CD4-positive, CD25-positive, alpha-beta regulatory T cell (primary cell): Measurements from ENCODE around the gene PRELP. TPM values are rescaled to one million over a fixed set of nuclear protein-coding genes. Genes with fewer than 3 reads are reported as not detected.

Experiments
- ATAC-seq, 2 donors: fragments of 150-1000 bp; cut with Tn5 transposase; one replicate each; pipeline ENCODE4 v1.10.0; 2021; ENCODE audit warnings: low read depth in 2 of 2, moderate number of reproducible peaks in 2 of 2, moderate library complexity in 1 of 2
- DNase-seq, 3 donors: peaks; one replicate each; pipeline versions ENCODE4 v3.0.0 to v3.0.0-alpha.2; 2012 to 2022; ENCODE audit warnings: mixed read lengths in 1 of 3
- H3K27ac ChIP-seq: one replicate; pipeline ENCODE4 v1.7.0; 2013; ENCODE audit warnings: mild to moderate bottlenecking, low read length; ENCODE audit not compliant: insufficient read depth, poor library complexity, severe bottlenecking
- H3K27me3 ChIP-seq: one replicate; pipeline ENCODE4 v1.7.0; 2013; ENCODE audit warnings: low read length; ENCODE audit not compliant: control insufficient read depth, insufficient read depth
- H3K36me3 ChIP-seq: one replicate; pipeline ENCODE4 v1.7.0; 2013; ENCODE audit warnings: mild to moderate bottlenecking, low read length, moderate library complexity; ENCODE audit not compliant: control insufficient read depth, insufficient read depth
- H3K4me1 ChIP-seq: 2 replicates; pipeline ENCODE4 v1.7.0; 2013; ENCODE audit warnings: mild to moderate bottlenecking, low read length; ENCODE audit not compliant: insufficient read depth, control insufficient read depth, poor library complexity, severe bottlenecking
- H3K4me3 ChIP-seq: one replicate; pipeline ENCODE4 v1.7.0; 2013; ENCODE audit warnings: low read depth, mild to moderate bottlenecking, low read length, moderate library complexity
- H3K9me3 ChIP-seq, 2 experiments: 1 replicate in 1 of 2; 2 replicates in 1 of 2; pipeline ENCODE4 v1.7.0; 2013; ENCODE audit warnings: low read length in 2 of 2, mild to moderate bottlenecking in 1 of 2, moderate library complexity in 1 of 2; ENCODE audit not compliant: control insufficient read depth in 2 of 2
- H3K27ac Mint-ChIP-seq, 3 donors: one replicate each; pipeline ENCODE4 v1.8.0; 2020 to 2022; ENCODE audit warnings: mild to moderate bottlenecking in 3 of 3, mixed read lengths in 3 of 3, moderate library complexity in 2 of 3
- H3K27me3 Mint-ChIP-seq: one replicate; pipeline ENCODE4 v1.8.0; 2022; ENCODE audit warnings: mild to moderate bottlenecking, mixed read lengths
- H3K36me3 Mint-ChIP-seq: one replicate; pipeline ENCODE4 v1.8.0; 2020; ENCODE audit warnings: mixed read lengths
- H3K4me1 Mint-ChIP-seq, 4 donors: one replicate each; pipeline ENCODE4 v1.8.0; 2020 to 2022; ENCODE audit warnings: mixed read lengths in 4 of 4, mild to moderate bottlenecking in 1 of 4
- H3K4me3 Mint-ChIP-seq, 4 donors: one replicate each; pipeline ENCODE4 v1.8.0; 2020 to 2022; ENCODE audit warnings: mild to moderate bottlenecking in 4 of 4, mixed read lengths in 4 of 4, moderate library complexity in 3 of 4
- H3K9me3 Mint-ChIP-seq, 7 donors: one replicate each; pipeline ENCODE4 v1.8.0; 2020 to 2022; ENCODE audit warnings: mixed read lengths in 7 of 7, mild to moderate bottlenecking in 3 of 7, moderate library complexity in 2 of 7
- polyA plus RNA-seq, 4 donors: library from polyadenylated mRNA; unstranded; fragments of 300-500 nt; fragmentation: Illumina TruSeq; gene quantifications; one replicate each; pipeline ENCODE4 v1.2.3, GENCODE V29; 2021
- total RNA-seq: library from RNA; stranded (reverse); gene quantifications from one replicate; pipeline ENCODE4 v1.2.3, GENCODE V29; 2022

PRELP gene
- total and polyA plus RNA-seq, 5 donors from 2014 or later: not detected

DNA sequence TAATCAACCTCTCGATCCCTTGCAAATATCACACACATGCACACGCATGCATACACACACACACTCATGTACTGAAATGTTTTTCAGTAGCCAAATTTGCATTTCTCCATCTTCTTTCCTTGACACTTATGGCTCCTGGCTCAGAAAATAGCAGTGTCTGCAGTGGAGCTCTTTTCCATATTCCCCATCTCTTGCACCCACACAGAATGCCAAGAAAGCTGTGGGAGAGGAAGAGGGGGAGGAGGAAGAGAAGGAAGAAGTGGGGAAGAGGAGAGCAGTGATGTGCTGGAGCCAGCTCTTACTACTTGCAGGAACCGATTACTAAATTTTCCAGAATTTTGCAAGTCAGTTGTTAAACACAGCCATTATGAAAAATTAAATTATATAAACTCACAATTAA, 28.2 kb downstream of the PRELP start:
- H3K27me3 ChIP-seq: no peaks in the 10 kb centered on the region
- no peaks in the 10 kb centered on the region for H3K4me1 ChIP-seq
- H3K4me3 ChIP-seq: no peak overlapping the region
- H3K9me3 Mint-ChIP-seq: no peaks in the 10 kb centered on the region
- H3K27ac ChIP-seq: no peak overlapping the region
- H3K27me3 Mint-ChIP-seq: peaks cover 10% of the 10 kb centered on the region
- peaks cover 0 to 4% (median 1%) of the 10 kb centered on the region in 4 donors for H3K4me1 Mint-ChIP-seq
- DNase-seq: no peak
- ATAC-seq: no peak
- no peak overlapping the region for H3K27ac Mint-ChIP-seq
- no peak overlapping the region for H3K4me3 Mint-ChIP-seq
- H3K36me3 Mint-ChIP-seq: no peaks in the 10 kb centered on the region
- H3K36me3 ChIP-seq: no peaks in the 10 kb centered on the region
- no peaks in the 10 kb centered on the region for H3K9me3 ChIP-seq

DNA sequence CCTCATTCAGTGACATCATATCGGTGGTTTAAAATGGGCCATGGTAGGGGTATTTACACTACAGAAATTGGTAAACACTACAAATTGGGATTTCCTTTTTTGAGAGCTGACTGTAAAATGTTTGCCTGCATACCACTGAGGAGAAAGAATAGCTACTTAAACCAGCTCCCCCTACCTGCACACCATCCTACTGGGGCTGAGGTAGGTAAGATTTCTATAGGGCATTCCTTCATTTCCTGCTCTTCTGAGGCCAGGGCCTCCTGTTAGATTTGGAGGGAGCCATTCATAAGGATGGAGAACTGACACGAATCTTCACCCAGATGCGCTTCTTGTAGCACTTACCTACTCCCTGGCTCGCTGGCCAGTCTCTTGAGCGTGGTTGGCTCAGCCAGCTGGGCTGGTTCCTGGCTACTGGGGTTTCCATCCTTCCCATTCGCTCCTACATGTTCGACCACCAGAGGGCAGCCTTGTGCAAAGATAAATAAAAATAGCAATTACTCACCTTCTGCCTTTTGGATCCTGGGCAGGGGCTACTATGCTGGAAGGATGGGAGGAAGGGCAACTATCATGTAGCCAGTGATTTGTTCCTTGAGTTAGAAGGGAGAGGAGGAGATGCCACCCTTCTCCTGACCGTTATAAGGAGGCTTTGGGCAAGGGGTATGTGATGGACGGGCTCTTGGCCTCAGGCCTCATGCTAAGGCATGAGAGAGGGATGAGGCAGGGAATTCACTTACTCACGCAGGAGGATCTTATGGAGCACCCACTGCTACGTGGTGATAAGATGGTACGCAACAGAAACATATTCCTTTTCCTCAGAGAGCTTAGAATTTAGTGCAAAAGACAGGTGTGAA, 29.0 kb downstream of the PRELP start:
- no peaks in the 10 kb centered on the region for H3K9me3 ChIP-seq
- DNase-seq: peak; percentile 54 to 74 (median 70)
- ATAC-seq: peak; percentile 61 to 62
- Mint-ChIP-seq H3K9me3 (no peaks in the 10 kb centered on the region), H3K27me3 (peaks cover 10% of the 10 kb centered on the region), H3K27ac (peak overlapping the region in 1 of 3 donors; percentile 5), H3K4me1 (peaks cover 0 to 4% (median 1%) of the 10 kb centered on the region in 4 donors), H3K4me3 (no peak overlapping the region), H3K36me3 (no peaks in the 10 kb centered on the region)
- no peaks in the 10 kb centered on the region for H3K27me3 ChIP-seq
- no peak overlapping the region for H3K4me3 ChIP-seq
- H3K36me3 ChIP-seq: no peaks in the 10 kb centered on the region
- no peaks in the 10 kb centered on the region for H3K4me1 ChIP-seq
- no peak overlapping the region for H3K27ac ChIP-seq

DNA sequence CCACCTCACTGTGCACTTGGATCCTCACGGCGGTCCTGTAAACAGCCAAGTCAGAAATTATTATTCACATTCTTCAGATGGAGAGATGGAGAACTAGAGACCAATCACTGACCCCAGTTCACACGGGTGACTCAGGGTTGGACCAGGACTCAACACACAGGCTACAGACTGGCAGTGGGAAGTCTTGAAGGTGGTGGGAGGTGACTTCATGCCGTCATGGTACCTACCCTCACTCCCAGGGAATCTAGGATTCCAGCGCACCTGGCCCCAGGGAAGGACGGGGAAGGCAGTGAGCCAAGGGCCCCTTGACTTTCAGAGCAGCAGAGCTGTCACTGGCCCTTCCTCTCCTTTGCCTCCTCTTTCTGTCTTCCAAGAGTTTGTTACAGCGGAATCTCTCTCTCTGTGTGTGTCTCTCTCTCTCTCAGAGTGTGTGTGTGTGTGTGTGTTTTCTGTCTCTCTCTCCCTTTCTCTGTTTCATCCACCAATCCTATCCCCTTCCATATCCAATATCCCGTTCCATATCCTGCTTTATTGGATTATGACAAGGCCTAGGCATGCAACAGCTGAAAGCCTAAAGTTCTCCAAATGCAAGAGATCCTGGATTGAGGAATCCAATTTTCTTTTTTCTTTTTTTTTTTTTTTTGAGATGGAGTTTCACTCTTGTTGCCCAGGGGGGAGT, 30.1 kb downstream of the PRELP start:
- Mint-ChIP-seq H3K27me3 (peaks cover 10% of the 10 kb centered on the region), H3K27ac (peak overlapping the region in 1 of 3 donors; percentile 36), H3K4me3 (no peak overlapping the region)

DNA sequence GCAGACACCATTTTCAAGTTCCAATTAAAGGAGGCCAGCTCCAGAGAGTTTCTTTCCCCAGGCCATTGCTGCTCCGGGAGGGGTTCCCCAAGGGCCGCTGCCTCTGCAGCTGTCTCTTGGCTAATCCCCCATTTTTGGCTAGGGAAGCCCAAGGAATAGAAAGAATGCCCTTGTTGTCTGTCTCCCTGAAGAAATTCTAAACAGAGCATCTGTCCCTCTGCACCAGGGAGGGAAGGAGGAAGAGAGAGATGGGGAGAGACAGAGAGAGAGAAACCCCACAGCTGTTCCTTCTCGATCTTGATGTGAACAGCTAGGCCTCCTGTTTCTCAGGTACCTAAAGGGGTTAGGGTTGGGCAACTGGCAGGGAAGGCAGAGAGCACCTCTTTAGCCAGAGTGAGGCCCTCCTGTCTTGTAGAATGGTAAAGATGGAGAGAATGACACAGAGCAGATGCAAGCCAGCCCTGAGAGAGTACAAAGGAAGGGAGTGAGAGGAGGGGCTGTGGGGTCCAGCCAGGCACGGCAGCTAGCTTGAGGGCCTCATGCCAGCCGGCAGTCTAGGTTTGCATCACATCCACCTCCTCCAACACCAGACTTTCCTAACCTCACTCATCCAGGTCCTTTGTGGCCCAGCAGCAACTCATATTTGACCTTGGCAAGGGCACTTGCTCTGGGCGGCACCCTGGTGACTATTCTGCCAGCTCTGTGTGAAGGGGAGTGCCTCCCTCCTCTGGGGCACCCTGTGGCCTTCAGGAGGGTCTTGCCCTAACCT, 31.4 kb downstream of the PRELP start:
- H3K36me3 ChIP-seq: no peaks in the 10 kb centered on the region
- Mint-ChIP-seq H3K4me3 (no peak overlapping the region), H3K36me3 (no peaks in the 10 kb centered on the region), H3K27me3 (peaks cover 9% of the 10 kb centered on the region), H3K9me3 (no peaks in the 10 kb centered on the region), H3K4me1 (peaks cover 0 to 4% (median 1%) of the 10 kb centered on the region in 4 donors), H3K27ac (peak overlapping the region in 1 of 3 donors; percentile 83)
- DNase-seq: no peak
- no peaks in the 10 kb centered on the region for H3K27me3 ChIP-seq
- H3K4me3 ChIP-seq: no peak overlapping the region
- no peaks in the 10 kb centered on the region for H3K9me3 ChIP-seq
- no peak for ATAC-seq
- H3K27ac ChIP-seq: no peak overlapping the region
- no peaks in the 10 kb centered on the region for H3K4me1 ChIP-seq

More for the DNA sequence above, 30.1 kb downstream of the PRELP start:
- H3K4me1 ChIP-seq: no peaks in the 10 kb centered on the region
- no peaks in the 10 kb centered on the region for H3K9me3 ChIP-seq
- ATAC-seq: no peak
- no peaks in the 10 kb centered on the region for H3K27me3 ChIP-seq
- Mint-ChIP-seq H3K9me3 (no peaks in the 10 kb centered on the region), H3K4me1 (peaks cover 0 to 4% (median 1%) of the 10 kb centered on the region in 4 donors), H3K36me3 (no peaks in the 10 kb centered on the region)
- H3K27ac ChIP-seq: no peak overlapping the region
- no peak for DNase-seq
- H3K4me3 ChIP-seq: no peak overlapping the region
- H3K36me3 ChIP-seq: no peaks in the 10 kb centered on the region

DNA sequence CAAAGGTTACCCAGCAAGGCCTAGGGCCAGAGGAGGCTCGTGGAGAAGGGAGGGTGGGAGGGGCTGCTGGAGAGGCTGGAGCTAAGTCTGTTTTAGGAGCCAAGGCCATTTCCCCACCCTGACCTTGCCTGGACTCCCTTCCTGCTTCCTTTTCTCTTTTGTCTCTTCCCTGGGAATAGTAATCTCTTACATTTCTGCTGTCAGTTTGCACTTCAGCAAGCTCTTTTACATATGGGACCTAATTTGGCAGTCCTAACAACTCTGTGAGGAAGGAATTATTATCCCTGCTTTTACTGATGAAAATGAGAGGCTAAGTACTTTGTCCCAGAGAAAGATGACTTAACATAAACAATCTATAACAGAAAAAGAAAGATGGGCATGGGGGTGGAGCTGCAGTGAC, 32.2 kb downstream of the PRELP start:
- no peak for ATAC-seq
- no peak for DNase-seq
- Histone ChIP-seq H3K27ac (no peak overlapping the region), H3K4me1 (no peaks in the 10 kb centered on the region), H3K9me3 (no peaks in the 10 kb centered on the region), H3K27me3 (no peaks in the 10 kb centered on the region), H3K4me3 (no peak overlapping the region), H3K36me3 (no peaks in the 10 kb centered on the region)
- peaks cover 0 to 7% (median 2%) of the 10 kb centered on the region in 4 donors for H3K4me1 Mint-ChIP-seq
- no peaks in the 10 kb centered on the region for H3K9me3 Mint-ChIP-seq
- H3K27ac Mint-ChIP-seq: no peak overlapping the region
- no peak overlapping the region for H3K4me3 Mint-ChIP-seq
- H3K27me3 Mint-ChIP-seq: peaks cover 4% of the 10 kb centered on the region
- no peaks in the 10 kb centered on the region for H3K36me3 Mint-ChIP-seq

DNA sequence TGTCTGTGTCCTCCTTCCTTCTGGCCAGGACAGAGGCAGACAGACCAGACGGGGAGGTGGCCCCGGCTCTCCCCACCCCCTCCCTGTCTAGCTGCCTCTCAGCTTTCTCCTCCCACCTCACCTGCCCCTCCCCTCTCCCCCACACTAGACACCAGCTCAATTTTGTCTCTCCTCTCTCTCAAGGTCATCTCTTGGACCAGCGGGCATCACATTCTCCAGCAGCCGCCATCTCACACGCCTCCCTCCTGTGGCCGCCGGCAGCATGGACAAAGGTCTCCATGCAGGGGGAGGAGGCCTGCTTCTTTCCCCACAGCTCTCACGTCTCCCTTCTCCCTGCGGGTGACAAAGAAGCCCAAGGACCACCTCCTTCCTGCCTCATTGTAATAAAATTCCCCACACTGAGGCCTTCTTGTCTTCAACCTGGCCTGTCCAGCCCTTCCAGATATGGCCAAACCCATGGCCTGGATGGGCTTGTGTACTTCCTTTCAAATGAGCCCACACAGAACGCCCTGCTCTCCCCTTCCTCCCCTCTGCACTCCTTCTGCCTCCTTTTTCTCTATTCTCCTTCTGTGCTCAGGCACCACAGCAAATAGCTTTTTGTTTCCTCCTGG, 33.0 kb downstream of the PRELP start:
- no peak for DNase-seq
- Mint-ChIP-seq H3K4me1 (peaks cover 0 to 16% (median 3%) of the 10 kb centered on the region in 4 donors), H3K27ac (no peak overlapping the region), H3K36me3 (no peaks in the 10 kb centered on the region), H3K9me3 (no peaks in the 10 kb centered on the region), H3K4me3 (no peak overlapping the region), H3K27me3 (peaks cover 8% of the 10 kb centered on the region)
- H3K27ac ChIP-seq: no peak overlapping the region
- no peaks in the 10 kb centered on the region for H3K27me3 ChIP-seq
- no peaks in the 10 kb centered on the region for H3K9me3 ChIP-seq
- no peak for ATAC-seq
- no peaks in the 10 kb centered on the region for H3K36me3 ChIP-seq
- H3K4me1 ChIP-seq: peaks cover 3% of the 10 kb centered on the region
- no peak overlapping the region for H3K4me3 ChIP-seq

DNA sequence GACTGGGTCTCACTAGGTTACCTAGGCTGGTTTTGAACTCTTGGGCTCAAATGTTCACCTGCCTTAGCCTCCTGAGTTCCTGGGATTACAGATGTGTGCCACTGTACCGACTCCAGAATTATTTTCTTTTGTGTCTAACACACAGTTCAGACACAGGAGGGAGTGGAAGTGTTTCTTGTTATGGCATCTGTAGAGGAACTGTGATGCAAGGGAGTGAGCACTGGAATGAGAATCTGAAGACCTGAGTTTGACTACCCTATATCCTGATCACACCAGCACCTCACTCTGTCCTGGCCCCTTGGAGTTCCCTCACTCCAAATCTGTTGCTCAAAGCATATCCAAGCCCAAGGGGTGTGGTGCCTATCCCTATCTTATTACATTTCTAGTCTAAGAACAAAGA, 33.5 kb downstream of the PRELP start:
- H3K27me3 ChIP-seq: no peaks in the 10 kb centered on the region
- H3K27ac ChIP-seq: no peak overlapping the region
- Mint-ChIP-seq H3K4me1 (peaks cover 0 to 19% (median 3%) of the 10 kb centered on the region in 4 donors), H3K9me3 (no peaks in the 10 kb centered on the region), H3K4me3 (no peak overlapping the region), H3K27me3 (peaks cover 12% of the 10 kb centered on the region), H3K36me3 (no peaks in the 10 kb centered on the region), H3K27ac (peak overlapping the region in 1 of 3 donors; percentile 7)
- no peaks in the 10 kb centered on the region for H3K36me3 ChIP-seq
- DNase-seq (no peak), ATAC-seq (no peak)
- peaks cover 3% of the 10 kb centered on the region for H3K4me1 ChIP-seq
- H3K4me3 ChIP-seq: no peak overlapping the region
- no peaks in the 10 kb centered on the region for H3K9me3 ChIP-seq
